ENCODE results near the gene LRRC3B.
"Not testable (repeated sequence)": the region's sequence is repeated elsewhere in the genome, so short reads cannot be mapped to it uniquely, and the experiment has no call there.

The LRRC3B gene

GRCh38 chr3:26603311-26603710 lies 19.3 kb upstream of the LRRC3B start:
- H3K4me1 ChIP-seq (ENCODE audit: control insufficient read depth in 2 of 2, insufficient read depth in 2 of 2, low read length in 2 of 2); H3K27me3 ChIP-seq (ENCODE audit: control insufficient read depth in 2 of 2, insufficient read depth in 2 of 2, low read length in 2 of 2); H3K36me3 ChIP-seq (ENCODE audit: control insufficient read depth in 2 of 2, insufficient read depth in 2 of 2, low read length in 2 of 2); H3K27ac ChIP-seq (ENCODE audit: low read depth in 2 of 2, low read length in 2 of 2); H3K4me3 ChIP-seq (ENCODE audit: low read length in 2 of 2); H3K9ac ChIP-seq (ENCODE audit: low read depth in 1 of 2, low read length in 2 of 2): not testable (repeated sequence)
- H3K9me3 ChIP-seq (ENCODE audit: control insufficient read depth in 2 of 2, low read length in 2 of 2): peaks cover 0 to 10% of the 10 kb centered on the region in 2 donors

GRCh38 chr3:26603771-26604170 lies 18.8 kb upstream of the LRRC3B start:
- not testable (repeated sequence) for H3K4me3 ChIP-seq (ENCODE audit: low read length in 2 of 2); H3K27me3 ChIP-seq (ENCODE audit: control insufficient read depth in 2 of 2, insufficient read depth in 2 of 2, low read length in 2 of 2); H3K4me1 ChIP-seq (ENCODE audit: control insufficient read depth in 2 of 2, insufficient read depth in 2 of 2, low read length in 2 of 2); H3K36me3 ChIP-seq (ENCODE audit: control insufficient read depth in 2 of 2, insufficient read depth in 2 of 2, low read length in 2 of 2); H3K27ac ChIP-seq (ENCODE audit: low read depth in 2 of 2, low read length in 2 of 2); H3K9ac ChIP-seq (ENCODE audit: low read depth in 1 of 2, low read length in 2 of 2)
- H3K9me3 ChIP-seq (ENCODE audit: control insufficient read depth in 2 of 2, low read length in 2 of 2): peaks cover 0 to 10% of the 10 kb centered on the region in 2 donors

GRCh38 chr3:26614006-26614685 lies 8.4 kb upstream of the LRRC3B start:
- Histone ChIP-seq H3K9me3 (ENCODE audit: control insufficient read depth in 2 of 2, low read length in 2 of 2) (no peaks in the 10 kb centered on the region), H3K27me3 (ENCODE audit: control insufficient read depth in 2 of 2, insufficient read depth in 2 of 2, low read length in 2 of 2) (no peaks in the 10 kb centered on the region), H3K4me1 (ENCODE audit: control insufficient read depth in 2 of 2, insufficient read depth in 2 of 2, low read length in 2 of 2) (no peaks in the 10 kb centered on the region), H3K4me3 (ENCODE audit: low read length in 2 of 2) (no peak overlapping the region), H3K27ac (ENCODE audit: low read depth in 2 of 2, low read length in 2 of 2) (no peak overlapping the region), H3K36me3 (ENCODE audit: control insufficient read depth in 2 of 2, insufficient read depth in 2 of 2, low read length in 2 of 2) (no peaks in the 10 kb centered on the region), H3K9ac (ENCODE audit: low read depth in 1 of 2, low read length in 2 of 2) (no peak overlapping the region)

GRCh38 chr3:26621176-26621575 lies 1.4 kb upstream of the LRRC3B start:
- Histone ChIP-seq H3K27ac (ENCODE audit: low read depth in 2 of 2, low read length in 2 of 2) (no peak overlapping the region), H3K27me3 (ENCODE audit: control insufficient read depth in 2 of 2, insufficient read depth in 2 of 2, low read length in 2 of 2) (peaks cover 6 to 8% of the 10 kb centered on the region in 2 donors), H3K4me1 (ENCODE audit: control insufficient read depth in 2 of 2, insufficient read depth in 2 of 2, low read length in 2 of 2) (no peaks in the 10 kb centered on the region), H3K4me3 (ENCODE audit: low read length in 2 of 2) (no peak overlapping the region), H3K9me3 (ENCODE audit: control insufficient read depth in 2 of 2, low read length in 2 of 2) (no peaks in the 10 kb centered on the region), H3K36me3 (ENCODE audit: control insufficient read depth in 2 of 2, insufficient read depth in 2 of 2, low read length in 2 of 2) (no peaks in the 10 kb centered on the region), H3K9ac (ENCODE audit: low read depth in 1 of 2, low read length in 2 of 2) (no peak overlapping the region)

GRCh38 chr3:26621906-26622620 lies 509 bp upstream of the LRRC3B start:
- Histone ChIP-seq H3K9me3 (ENCODE audit: control insufficient read depth in 2 of 2, low read length in 2 of 2) (no peaks in the 10 kb centered on the region), H3K27ac (ENCODE audit: low read depth in 2 of 2, low read length in 2 of 2) (no peak overlapping the region), H3K27me3 (ENCODE audit: control insufficient read depth in 2 of 2, insufficient read depth in 2 of 2, low read length in 2 of 2) (peaks cover 6 to 8% of the 10 kb centered on the region in 2 donors), H3K4me1 (ENCODE audit: control insufficient read depth in 2 of 2, insufficient read depth in 2 of 2, low read length in 2 of 2) (no peaks in the 10 kb centered on the region), H3K9ac (ENCODE audit: low read depth in 1 of 2, low read length in 2 of 2) (no peak overlapping the region), H3K4me3 (ENCODE audit: low read length in 2 of 2) (peak overlapping the region; percentile 37 to 48), H3K36me3 (ENCODE audit: control insufficient read depth in 2 of 2, insufficient read depth in 2 of 2, low read length in 2 of 2) (no peaks in the 10 kb centered on the region)

- no peak overlapping the region for H3K27ac ChIP-seq (ENCODE audit: low read depth in 2 of 2, low read length in 2 of 2)
- peak overlapping the region; percentile 15 to 41 for H3K4me3 ChIP-seq (ENCODE audit: low read length in 2 of 2)
- H3K27me3 ChIP-seq (ENCODE audit: control insufficient read depth in 2 of 2, insufficient read depth in 2 of 2, low read length in 2 of 2): peaks cover 6 to 8% of the 10 kb centered on the region in 2 donors
- H3K9me3 ChIP-seq (ENCODE audit: control insufficient read depth in 2 of 2, low read length in 2 of 2): no peaks in the 10 kb centered on the region
- H3K36me3 ChIP-seq (ENCODE audit: control insufficient read depth in 2 of 2, insufficient read depth in 2 of 2, low read length in 2 of 2): no peaks in the 10 kb centered on the region
- no peaks in the 10 kb centered on the region for H3K4me1 ChIP-seq (ENCODE audit: control insufficient read depth in 2 of 2, insufficient read depth in 2 of 2, low read length in 2 of 2)
- no peak overlapping the region for H3K9ac ChIP-seq (ENCODE audit: low read depth in 1 of 2, low read length in 2 of 2)
Measured at GRCh38 chr3:26623419-26624208, 1.0 kb downstream of the LRRC3B start.

- no peaks in the 10 kb centered on the region for H3K4me1 ChIP-seq (ENCODE audit: control insufficient read depth in 2 of 2, insufficient read depth in 2 of 2, low read length in 2 of 2)
- peaks cover 6 to 8% of the 10 kb centered on the region in 2 donors for H3K27me3 ChIP-seq (ENCODE audit: control insufficient read depth in 2 of 2, insufficient read depth in 2 of 2, low read length in 2 of 2)
- no peak overlapping the region for H3K4me3 ChIP-seq (ENCODE audit: low read length in 2 of 2)
- H3K36me3 ChIP-seq (ENCODE audit: control insufficient read depth in 2 of 2, insufficient read depth in 2 of 2, low read length in 2 of 2): no peaks in the 10 kb centered on the region
- H3K9me3 ChIP-seq (ENCODE audit: control insufficient read depth in 2 of 2, low read length in 2 of 2): no peaks in the 10 kb centered on the region
- H3K9ac ChIP-seq (ENCODE audit: low read depth in 1 of 2, low read length in 2 of 2): no peak overlapping the region
- no peak overlapping the region for H3K27ac ChIP-seq (ENCODE audit: low read depth in 2 of 2, low read length in 2 of 2)
Measured at GRCh38 chr3:26624209-26624765, 1.7 kb downstream of the LRRC3B start.

- Histone ChIP-seq H3K27ac (ENCODE audit: low read depth in 2 of 2, low read length in 2 of 2) (no peak overlapping the region), H3K4me3 (ENCODE audit: low read length in 2 of 2) (no peak overlapping the region), H3K36me3 (ENCODE audit: control insufficient read depth in 2 of 2, insufficient read depth in 2 of 2, low read length in 2 of 2) (no peaks in the 10 kb centered on the region), H3K27me3 (ENCODE audit: control insufficient read depth in 2 of 2, insufficient read depth in 2 of 2, low read length in 2 of 2) (peaks cover 6 to 8% of the 10 kb centered on the region in 2 donors), H3K9me3 (ENCODE audit: control insufficient read depth in 2 of 2, low read length in 2 of 2) (no peaks in the 10 kb centered on the region), H3K4me1 (ENCODE audit: control insufficient read depth in 2 of 2, insufficient read depth in 2 of 2, low read length in 2 of 2) (no peaks in the 10 kb centered on the region), H3K9ac (ENCODE audit: low read depth in 1 of 2, low read length in 2 of 2) (no peak overlapping the region)
Measured at GRCh38 chr3:26625187-26625586, 2.6 kb downstream of the LRRC3B start.

- H3K9me3 ChIP-seq (ENCODE audit: control insufficient read depth in 2 of 2, low read length in 2 of 2): no peaks in the 10 kb centered on the region
- no peaks in the 10 kb centered on the region for H3K4me1 ChIP-seq (ENCODE audit: control insufficient read depth in 2 of 2, insufficient read depth in 2 of 2, low read length in 2 of 2)
- no peak overlapping the region for H3K27ac ChIP-seq (ENCODE audit: low read depth in 2 of 2, low read length in 2 of 2)
- peaks cover 6% of the 10 kb centered on the region in 2 donors for H3K27me3 ChIP-seq (ENCODE audit: control insufficient read depth in 2 of 2, insufficient read depth in 2 of 2, low read length in 2 of 2)
- H3K36me3 ChIP-seq (ENCODE audit: control insufficient read depth in 2 of 2, insufficient read depth in 2 of 2, low read length in 2 of 2): no peaks in the 10 kb centered on the region
- H3K4me3 ChIP-seq (ENCODE audit: low read length in 2 of 2): no peak overlapping the region
- H3K9ac ChIP-seq (ENCODE audit: low read depth in 1 of 2, low read length in 2 of 2): no peak overlapping the region
Measured at GRCh38 chr3:26627080-26627479, 4.5 kb downstream of the LRRC3B start.

GRCh38 chr3:26628915-26629314 lies 6.3 kb downstream of the LRRC3B start:
- Histone ChIP-seq H3K4me1 (ENCODE audit: control insufficient read depth in 2 of 2, insufficient read depth in 2 of 2, low read length in 2 of 2) (no peaks in the 10 kb centered on the region), H3K27ac (ENCODE audit: low read depth in 2 of 2, low read length in 2 of 2) (no peak overlapping the region), H3K9ac (ENCODE audit: low read depth in 1 of 2, low read length in 2 of 2) (no peak overlapping the region)

More at GRCh38 chr3:26628915-26629314, 6.3 kb downstream of the LRRC3B start:
- Histone ChIP-seq H3K36me3 (ENCODE audit: control insufficient read depth in 2 of 2, insufficient read depth in 2 of 2, low read length in 2 of 2) (no peaks in the 10 kb centered on the region), H3K9me3 (ENCODE audit: control insufficient read depth in 2 of 2, low read length in 2 of 2) (no peaks in the 10 kb centered on the region), H3K4me3 (ENCODE audit: low read length in 2 of 2) (no peak overlapping the region), H3K27me3 (ENCODE audit: control insufficient read depth in 2 of 2, insufficient read depth in 2 of 2, low read length in 2 of 2) (no peaks in the 10 kb centered on the region)
